GM06990 (cell line): ENCODE data around the gene FAM240A.

ENCODE experiments used
- DNase-seq: peaks from one replicate; pipeline ENCODE4 v3.0.0-alpha.2; 2011; ENCODE audit not compliant: insufficient read length; ENCODE audit errors: extremely low read depth
- H3K27me3 ChIP-seq: replicated peaks from 2 replicates; pipeline ENCODE4 v1.6.0; 2011; ENCODE audit warnings: low read length; ENCODE audit not compliant: control insufficient read depth, insufficient read depth
- H3K36me3 ChIP-seq: 2 replicates; pipeline ENCODE4 v1.5.1; 2011; ENCODE audit warnings: low read length; ENCODE audit not compliant: control insufficient read depth, insufficient read depth
- H3K4me3 ChIP-seq: replicated peaks from 2 replicates; pipeline ENCODE4 v1.5.1; 2011; ENCODE audit warnings: low read depth, mild to moderate bottlenecking, control low read depth, low read length
- TF ChIP-seq, protein P1 (sequence below): IDR thresholded peaks from 2 replicates; pipeline ENCODE4 v1.5.1; 2011; ENCODE audit warnings: low read length, control low read depth, mild to moderate bottlenecking, inconsistent platforms; ENCODE audit not compliant: insufficient read depth, poor library complexity, severe bottlenecking

FAM240A gene

DNA sequence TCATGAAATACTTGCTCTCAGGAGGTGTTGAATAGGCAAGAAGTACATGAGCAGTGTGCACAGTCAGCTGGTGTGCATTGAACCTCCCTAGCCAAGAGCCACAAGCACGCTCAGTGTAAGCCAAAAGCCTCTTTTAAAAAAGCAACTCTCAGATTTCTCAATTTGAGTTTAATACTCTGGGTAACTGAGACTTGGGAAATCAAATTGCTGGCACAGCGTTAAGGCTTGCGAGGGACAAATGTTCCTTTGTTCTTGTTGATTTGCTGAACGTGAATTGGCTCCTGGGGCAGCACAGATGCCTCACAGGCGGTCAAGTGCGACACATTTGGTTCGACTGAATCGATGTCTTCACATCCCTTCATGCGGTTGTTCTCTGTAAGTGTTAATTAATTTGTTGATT is at the start of gene FAM240A:
FAM240A (plus strand) TSS at position 202 of the 400 bp plus-strand sequence; CDS start at position 361, 159 bp downstream.
- DNase-seq = no peak
- H3K27me3 ChIP-seq = no peaks in the 10 kb centered on the region; the same call in 1 of the 2 replicates
- no peak within 1 kb of the TSS for H3K4me3 ChIP-seq
- H3K36me3 ChIP-seq = no peaks in the 10 kb centered on the region
- TF ChIP-seq, protein P1, sequence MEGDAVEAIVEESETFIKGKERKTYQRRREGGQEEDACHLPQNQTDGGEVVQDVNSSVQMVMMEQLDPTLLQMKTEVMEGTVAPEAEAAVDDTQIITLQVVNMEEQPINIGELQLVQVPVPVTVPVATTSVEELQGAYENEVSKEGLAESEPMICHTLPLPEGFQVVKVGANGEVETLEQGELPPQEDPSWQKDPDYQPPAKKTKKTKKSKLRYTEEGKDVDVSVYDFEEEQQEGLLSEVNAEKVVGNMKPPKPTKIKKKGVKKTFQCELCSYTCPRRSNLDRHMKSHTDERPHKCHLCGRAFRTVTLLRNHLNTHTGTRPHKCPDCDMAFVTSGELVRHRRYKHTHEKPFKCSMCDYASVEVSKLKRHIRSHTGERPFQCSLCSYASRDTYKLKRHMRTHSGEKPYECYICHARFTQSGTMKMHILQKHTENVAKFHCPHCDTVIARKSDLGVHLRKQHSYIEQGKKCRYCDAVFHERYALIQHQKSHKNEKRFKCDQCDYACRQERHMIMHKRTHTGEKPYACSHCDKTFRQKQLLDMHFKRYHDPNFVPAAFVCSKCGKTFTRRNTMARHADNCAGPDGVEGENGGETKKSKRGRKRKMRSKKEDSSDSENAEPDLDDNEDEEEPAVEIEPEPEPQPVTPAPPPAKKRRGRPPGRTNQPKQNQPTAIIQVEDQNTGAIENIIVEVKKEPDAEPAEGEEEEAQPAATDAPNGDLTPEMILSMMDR = no peak

DNA sequence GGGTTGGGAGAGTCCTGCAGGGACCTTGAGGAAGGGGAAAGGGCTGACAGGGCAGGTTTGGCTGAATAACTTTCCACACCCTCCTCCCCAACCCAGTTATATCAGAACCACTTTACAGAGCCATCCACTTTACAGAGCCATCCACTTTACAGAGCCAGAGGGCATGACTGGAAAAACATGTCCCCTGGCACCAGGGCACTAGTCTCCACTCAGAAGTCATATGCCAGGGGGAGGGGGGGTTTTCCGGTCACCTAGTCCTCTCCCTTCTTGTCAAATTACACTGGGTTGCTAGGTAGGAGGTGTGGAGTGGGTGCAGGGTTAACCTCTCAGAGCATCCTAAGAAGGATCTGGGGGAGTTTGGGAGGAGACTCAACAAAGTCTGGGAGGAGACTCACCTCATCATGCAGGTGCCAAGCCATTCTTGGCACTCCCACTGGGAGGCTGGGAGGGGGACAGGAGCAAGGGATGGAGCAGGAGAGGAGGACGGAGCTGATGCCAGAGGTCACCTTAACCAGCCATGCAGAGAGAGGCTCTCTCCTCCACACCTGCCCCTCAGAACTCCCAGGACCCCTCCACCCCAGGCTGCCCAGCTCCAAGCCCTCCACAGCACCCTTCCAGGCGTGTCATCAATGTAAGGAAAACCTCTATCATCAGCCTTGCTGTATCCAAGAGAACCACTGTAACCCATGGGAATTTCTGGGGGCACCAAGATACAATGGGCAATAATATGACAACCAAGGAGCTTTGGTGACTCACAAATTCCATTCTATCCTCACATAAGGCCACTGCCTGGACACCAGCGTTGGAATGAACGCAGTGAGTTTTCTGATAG is 47.9 kb upstream of the FAM240A start:
- Histone ChIP-seq H3K27me3 (peaks cover 1% of the 10 kb centered on the region; the same call in 1 of the 2 replicates), H3K36me3 (no peaks in the 10 kb centered on the region), H3K4me3 (no peak overlapping the region)
- no peak for DNase-seq
- TF ChIP-seq, protein P1 = no peak

DNA sequence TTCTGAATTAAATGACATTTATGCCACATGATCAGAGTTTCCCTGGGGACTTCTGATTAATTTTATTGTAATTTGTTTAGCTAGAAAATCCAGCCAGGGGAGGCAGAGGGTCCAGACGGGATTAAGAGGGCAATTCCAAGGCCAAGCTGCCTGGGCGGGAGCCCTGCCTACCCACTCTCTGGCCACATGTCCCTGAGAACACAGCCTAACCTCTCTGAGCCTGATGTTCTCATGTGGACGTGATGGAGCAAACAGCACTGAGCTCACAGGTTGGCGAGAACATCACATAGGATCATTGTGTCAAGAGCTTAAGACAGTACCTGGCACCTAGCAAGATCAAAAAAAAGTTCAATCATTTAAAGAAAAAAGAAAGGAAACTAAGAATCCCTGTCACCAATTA is 47.2 kb upstream of the FAM240A start:
- no peak overlapping the region for H3K4me3 ChIP-seq
- TF ChIP-seq, protein P1 = no peak
- no peaks in the 10 kb centered on the region for H3K36me3 ChIP-seq
- no peak for DNase-seq
- peaks cover 1% of the 10 kb centered on the region; the same call in 1 of the 2 replicates for H3K27me3 ChIP-seq

DNA sequence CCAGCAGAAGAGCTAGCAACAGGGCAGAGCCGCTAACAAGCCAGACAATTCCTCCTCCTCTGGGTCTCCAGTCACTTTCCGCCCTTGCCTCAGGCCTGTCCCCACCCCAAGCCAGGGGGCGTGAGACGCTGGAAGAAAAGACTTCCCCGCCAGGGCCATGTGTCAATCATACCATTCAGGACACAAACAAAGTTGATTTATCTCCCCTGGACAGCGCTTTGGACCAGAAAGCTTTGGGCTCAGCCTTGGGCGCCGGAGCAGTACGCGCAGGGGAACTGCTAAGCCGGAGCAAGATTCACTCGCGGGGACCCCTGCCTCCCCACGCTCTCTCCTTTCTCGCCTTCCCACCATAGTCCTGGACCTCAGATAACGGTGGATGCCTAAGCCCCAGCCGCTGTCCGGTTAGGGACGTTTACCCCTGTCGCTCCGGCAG is 46.7 kb upstream of the FAM240A start:
- DNase-seq = no peak
- Histone ChIP-seq H3K4me3 (no peak overlapping the region), H3K27me3 (peaks cover 1% of the 10 kb centered on the region; the same call in 1 of the 2 replicates), H3K36me3 (no peaks in the 10 kb centered on the region)
- TF ChIP-seq, protein P1 = no peak

DNA sequence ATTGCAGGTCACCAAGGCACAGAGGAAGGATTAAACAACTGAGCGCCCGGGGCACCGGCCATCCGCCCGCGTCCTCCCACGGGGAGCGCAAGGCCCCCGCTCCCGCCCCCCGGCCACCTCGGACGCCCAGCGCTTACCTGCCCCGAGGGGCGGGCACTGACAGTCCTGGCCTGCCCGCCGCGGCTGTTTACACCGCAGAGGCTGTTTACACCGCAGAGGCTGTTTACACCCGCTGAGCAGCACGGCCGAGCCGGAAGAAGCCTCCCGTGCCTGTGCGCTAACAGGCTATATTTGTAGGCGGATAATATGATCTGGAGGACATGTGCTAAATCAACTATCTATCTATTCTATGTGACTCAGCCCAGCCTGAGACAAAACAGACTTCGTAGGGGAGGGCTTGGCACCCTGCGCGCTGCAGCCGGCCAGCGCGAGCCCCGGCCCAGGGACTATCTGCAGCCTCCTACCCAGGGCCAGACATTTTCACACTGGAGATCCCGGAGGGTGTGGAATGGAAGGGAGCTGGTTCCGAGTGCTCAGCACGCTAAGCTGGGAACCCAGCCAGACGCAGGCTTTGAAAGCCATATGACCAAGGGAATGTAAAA is 46.2 kb upstream of the FAM240A start, which contains the start of gene LRRC2:
LRRC2 (minus strand) TSS at position 263 of the 602 bp plus-strand sequence. CDS start 14,711 bp downstream, outside the sequence.
- no peaks in the 10 kb centered on the region for H3K36me3 ChIP-seq
- DNase-seq = no peak
- H3K27me3 ChIP-seq = peaks cover 1% of the 10 kb centered on the region; the same call in 1 of the 2 replicates
- H3K4me3 ChIP-seq = no peak within 1 kb of the TSS
- TF ChIP-seq, protein P1 = no peak
